Measurements from ENCODE around the gene ANAPC7.

The ANAPC7 gene

DNA sequence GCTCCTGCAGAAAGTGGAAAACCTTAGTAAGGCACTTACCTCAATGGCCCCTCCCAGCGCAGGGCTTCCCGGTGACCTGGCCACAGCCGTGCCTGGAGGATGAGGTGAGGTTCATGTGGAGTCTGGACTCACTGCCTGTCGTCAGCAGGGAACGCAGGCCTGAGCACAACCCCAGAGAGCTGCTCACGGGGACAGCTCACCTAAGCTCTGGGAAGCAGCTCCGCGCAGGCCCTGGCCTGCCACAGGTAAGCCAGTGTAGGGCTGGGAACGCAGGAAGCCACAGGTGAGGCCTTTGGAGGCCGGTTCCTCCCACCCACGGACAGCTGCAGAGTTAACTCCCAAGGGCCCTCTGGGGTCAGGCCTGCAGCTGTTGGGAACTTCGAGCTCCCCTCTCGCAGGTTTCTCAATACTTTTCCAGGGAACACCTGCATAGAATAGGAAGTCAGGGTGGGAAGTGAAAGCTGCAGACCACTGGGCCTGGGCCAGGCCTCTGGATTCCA, 32.7 kb downstream of the ANAPC7 start:
- Histone ChIP-seq H3K9me3 (replicated peaks; ENCODE audit: insufficient read depth, low read length) (no peaks in the 10 kb centered on the region), H2AFZ (ENCODE audit: low read length) (no peak overlapping the region), H3K9me2 (replicated peaks; ENCODE audit: insufficient read depth, low read length) (no peaks in the 10 kb centered on the region), H3K79me2 (ENCODE audit: low read length) (no peaks in the 10 kb centered on the region), H3K4me2 (ENCODE audit: low read depth, low read length) (no peak overlapping the region), H3F3A (ENCODE audit: insufficient read depth, low read length) (no peaks in the 10 kb centered on the region), H4K20me1 (ENCODE audit: insufficient read depth, low read length) (no peaks in the 10 kb centered on the region), H3K36me3 (replicated peaks; ENCODE audit: insufficient read depth, low read length) (no peaks in the 10 kb centered on the region), H3K27ac (ENCODE audit: low read length) (no peak overlapping the region), H3K9ac (ENCODE audit: low read length) (no peak overlapping the region), H3K27me3 (replicated peaks; ENCODE audit: insufficient read depth, low read length) (no peaks in the 10 kb centered on the region), H3K4me3 (ENCODE audit: low read length) (no peak overlapping the region), H3K4me1 (ENCODE audit: low read length) (no peaks in the 10 kb centered on the region)
- TF ChIP-seq EZH2phosphoT487 (IDR thresholded peaks at IDR 0.05; ENCODE audit: low read length) (no peak), EZH2 (optimal IDR thresholded peaks at IDR 0.05; ENCODE audit: low read depth, low read length) (no peak)
- TF ChIP-seq, protein P1, sequence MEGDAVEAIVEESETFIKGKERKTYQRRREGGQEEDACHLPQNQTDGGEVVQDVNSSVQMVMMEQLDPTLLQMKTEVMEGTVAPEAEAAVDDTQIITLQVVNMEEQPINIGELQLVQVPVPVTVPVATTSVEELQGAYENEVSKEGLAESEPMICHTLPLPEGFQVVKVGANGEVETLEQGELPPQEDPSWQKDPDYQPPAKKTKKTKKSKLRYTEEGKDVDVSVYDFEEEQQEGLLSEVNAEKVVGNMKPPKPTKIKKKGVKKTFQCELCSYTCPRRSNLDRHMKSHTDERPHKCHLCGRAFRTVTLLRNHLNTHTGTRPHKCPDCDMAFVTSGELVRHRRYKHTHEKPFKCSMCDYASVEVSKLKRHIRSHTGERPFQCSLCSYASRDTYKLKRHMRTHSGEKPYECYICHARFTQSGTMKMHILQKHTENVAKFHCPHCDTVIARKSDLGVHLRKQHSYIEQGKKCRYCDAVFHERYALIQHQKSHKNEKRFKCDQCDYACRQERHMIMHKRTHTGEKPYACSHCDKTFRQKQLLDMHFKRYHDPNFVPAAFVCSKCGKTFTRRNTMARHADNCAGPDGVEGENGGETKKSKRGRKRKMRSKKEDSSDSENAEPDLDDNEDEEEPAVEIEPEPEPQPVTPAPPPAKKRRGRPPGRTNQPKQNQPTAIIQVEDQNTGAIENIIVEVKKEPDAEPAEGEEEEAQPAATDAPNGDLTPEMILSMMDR (IDR thresholded peaks at IDR 0.05; ENCODE audit: low read length): no peak
- no peak for DNase-seq

DNA sequence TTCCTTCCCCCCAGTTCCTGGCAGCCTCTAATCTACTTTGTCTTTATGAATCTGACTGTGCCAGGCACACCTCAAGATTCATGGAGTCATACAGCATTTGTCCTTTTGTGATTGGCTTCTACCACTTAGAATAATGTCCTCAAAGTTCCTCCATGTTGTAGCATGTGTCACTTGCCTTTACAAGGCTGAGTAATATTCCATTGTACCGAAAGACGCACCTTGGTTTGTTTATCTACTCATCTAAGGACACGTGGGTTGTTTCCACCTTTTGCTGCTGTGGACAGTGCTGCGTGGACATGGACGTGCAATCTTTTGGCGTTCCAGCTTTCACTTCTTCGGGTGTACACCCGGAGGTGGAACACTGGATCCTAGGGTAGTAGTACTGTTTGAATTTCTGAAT, 33.5 kb downstream of the ANAPC7 start:
- no peaks in the 10 kb centered on the region for H3K27me3 ChIP-seq (replicated peaks; ENCODE audit: insufficient read depth, low read length)
- no peaks in the 10 kb centered on the region for H4K20me1 ChIP-seq (ENCODE audit: insufficient read depth, low read length)
- no peak overlapping the region for H2AFZ ChIP-seq (ENCODE audit: low read length)
- no peaks in the 10 kb centered on the region for H3K9me3 ChIP-seq (replicated peaks; ENCODE audit: insufficient read depth, low read length)
- H3K9me2 ChIP-seq (replicated peaks; ENCODE audit: insufficient read depth, low read length): no peaks in the 10 kb centered on the region
- TF ChIP-seq EZH2 (optimal IDR thresholded peaks at IDR 0.05; ENCODE audit: low read depth, low read length) (no peak), EZH2phosphoT487 (IDR thresholded peaks at IDR 0.05; ENCODE audit: low read length) (no peak)
- TF ChIP-seq, protein P1 (IDR thresholded peaks at IDR 0.05; ENCODE audit: low read length): no peak
- no peaks in the 10 kb centered on the region for H3K4me1 ChIP-seq (ENCODE audit: low read length)
- no peaks in the 10 kb centered on the region for H3F3A ChIP-seq (ENCODE audit: insufficient read depth, low read length)
- no peaks in the 10 kb centered on the region for H3K36me3 ChIP-seq (replicated peaks; ENCODE audit: insufficient read depth, low read length)
- no peak overlapping the region for H3K9ac ChIP-seq (ENCODE audit: low read length)
- no peak for DNase-seq
- no peak overlapping the region for H3K27ac ChIP-seq (ENCODE audit: low read length)
- no peak overlapping the region for H3K4me3 ChIP-seq (ENCODE audit: low read length)
- no peak overlapping the region for H3K4me2 ChIP-seq (ENCODE audit: low read depth, low read length)
- H3K79me2 ChIP-seq (ENCODE audit: low read length): no peaks in the 10 kb centered on the region

DNA sequence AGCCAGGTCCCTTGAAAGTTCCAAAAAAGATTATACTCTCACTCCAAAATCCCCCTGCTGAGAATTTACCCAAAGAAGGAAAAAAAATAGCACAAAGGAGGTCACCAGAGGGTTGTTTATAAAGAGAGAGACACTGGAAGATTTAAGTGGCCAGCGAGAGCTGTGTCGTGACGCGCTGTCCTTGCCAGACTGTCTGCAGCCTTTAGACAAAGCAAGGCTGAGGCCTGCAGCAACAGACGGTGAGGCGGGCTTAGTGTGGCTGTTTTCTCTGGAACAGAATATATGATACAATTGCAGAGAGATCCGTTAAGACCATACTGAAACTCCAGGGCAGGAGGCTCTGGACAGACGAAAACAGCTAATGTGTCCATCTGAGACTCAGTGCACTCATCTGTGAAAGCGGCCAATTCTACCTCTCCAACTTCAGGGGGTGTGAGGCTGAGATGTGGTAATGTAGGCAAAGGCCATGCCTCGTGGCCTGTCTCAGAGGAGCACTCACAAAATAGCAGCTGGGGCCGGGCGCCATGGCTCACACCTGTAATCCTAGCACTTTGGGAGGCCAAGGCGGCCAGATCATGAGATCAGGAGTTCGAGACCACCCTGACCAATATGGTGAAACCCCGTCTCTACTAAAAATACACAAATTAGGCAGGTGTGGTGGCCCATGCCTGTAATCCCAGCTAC, 36.2 kb downstream of the ANAPC7 start:
- Histone ChIP-seq H3K4me3 (ENCODE audit: low read length) (no peak overlapping the region), H3K4me2 (ENCODE audit: low read depth, low read length) (no peak overlapping the region), H3K9me3 (replicated peaks; ENCODE audit: insufficient read depth, low read length) (no peaks in the 10 kb centered on the region), H3F3A (ENCODE audit: insufficient read depth, low read length) (no peaks in the 10 kb centered on the region), H3K27ac (ENCODE audit: low read length) (no peak overlapping the region), H3K27me3 (replicated peaks; ENCODE audit: insufficient read depth, low read length) (no peaks in the 10 kb centered on the region), H3K36me3 (replicated peaks; ENCODE audit: insufficient read depth, low read length) (no peaks in the 10 kb centered on the region), H4K20me1 (ENCODE audit: insufficient read depth, low read length) (no peaks in the 10 kb centered on the region), H2AFZ (ENCODE audit: low read length) (no peak overlapping the region), H3K9ac (ENCODE audit: low read length) (no peak overlapping the region), H3K4me1 (ENCODE audit: low read length) (no peaks in the 10 kb centered on the region), H3K9me2 (replicated peaks; ENCODE audit: insufficient read depth, low read length) (no peaks in the 10 kb centered on the region), H3K79me2 (ENCODE audit: low read length) (no peaks in the 10 kb centered on the region)
- DNase-seq: no peak
- TF ChIP-seq EZH2phosphoT487 (IDR thresholded peaks at IDR 0.05; ENCODE audit: low read length) (no peak), EZH2 (optimal IDR thresholded peaks at IDR 0.05; ENCODE audit: low read depth, low read length) (no peak)
- TF ChIP-seq, protein P1 (IDR thresholded peaks at IDR 0.05; ENCODE audit: low read length): no peak
